Measurements from ENCODE around the gene MAP1S.

DNA sequence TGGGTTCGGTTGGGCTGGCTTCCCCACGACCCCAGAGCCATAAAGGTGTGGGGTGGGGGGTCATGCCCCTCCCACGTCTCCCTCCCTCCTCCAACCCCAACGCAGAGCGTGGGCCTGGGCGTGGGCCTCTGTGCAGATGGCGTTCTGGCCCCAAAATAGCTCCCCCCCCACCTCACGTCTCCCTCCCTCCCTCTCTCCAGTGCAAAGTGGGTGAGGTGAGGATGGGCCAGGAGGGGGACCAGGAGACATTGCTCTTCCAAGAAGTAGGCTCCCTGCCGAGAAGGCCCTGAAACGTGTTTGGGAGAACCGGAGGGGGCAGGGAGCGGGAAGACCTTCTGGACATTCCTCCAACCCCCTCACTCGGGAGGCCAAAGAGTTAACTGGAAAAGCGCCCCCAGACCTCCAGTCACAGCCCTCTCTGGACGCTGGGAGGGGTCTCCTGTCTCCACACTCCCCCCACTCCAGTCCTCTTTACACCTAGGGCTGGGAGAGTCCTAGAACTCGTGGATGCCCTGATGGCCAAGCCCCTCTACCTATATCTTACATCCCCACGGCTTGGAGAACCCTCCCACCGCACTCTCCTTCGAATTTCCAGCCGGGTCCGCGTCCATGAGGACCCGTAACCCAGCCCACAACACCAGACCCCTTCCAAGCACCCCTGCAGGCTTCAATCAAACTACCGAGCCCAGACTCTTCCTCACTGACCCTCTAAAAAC lies 32.0 kb upstream of the MAP1S start:
- TF ChIP-seq, protein P1, sequence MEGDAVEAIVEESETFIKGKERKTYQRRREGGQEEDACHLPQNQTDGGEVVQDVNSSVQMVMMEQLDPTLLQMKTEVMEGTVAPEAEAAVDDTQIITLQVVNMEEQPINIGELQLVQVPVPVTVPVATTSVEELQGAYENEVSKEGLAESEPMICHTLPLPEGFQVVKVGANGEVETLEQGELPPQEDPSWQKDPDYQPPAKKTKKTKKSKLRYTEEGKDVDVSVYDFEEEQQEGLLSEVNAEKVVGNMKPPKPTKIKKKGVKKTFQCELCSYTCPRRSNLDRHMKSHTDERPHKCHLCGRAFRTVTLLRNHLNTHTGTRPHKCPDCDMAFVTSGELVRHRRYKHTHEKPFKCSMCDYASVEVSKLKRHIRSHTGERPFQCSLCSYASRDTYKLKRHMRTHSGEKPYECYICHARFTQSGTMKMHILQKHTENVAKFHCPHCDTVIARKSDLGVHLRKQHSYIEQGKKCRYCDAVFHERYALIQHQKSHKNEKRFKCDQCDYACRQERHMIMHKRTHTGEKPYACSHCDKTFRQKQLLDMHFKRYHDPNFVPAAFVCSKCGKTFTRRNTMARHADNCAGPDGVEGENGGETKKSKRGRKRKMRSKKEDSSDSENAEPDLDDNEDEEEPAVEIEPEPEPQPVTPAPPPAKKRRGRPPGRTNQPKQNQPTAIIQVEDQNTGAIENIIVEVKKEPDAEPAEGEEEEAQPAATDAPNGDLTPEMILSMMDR (IDR thresholded peaks at IDR 0.05; ENCODE audit: low read length), result no peak
- no peak for TF ChIP-seq EZH2phosphoT487 (IDR thresholded peaks at IDR 0.05; ENCODE audit: low read length)
